A549 treated with dexamethasone at 1 μM for 4 hours (cell line): ENCODE data around the gene PABPC1L2A. TPM values are rescaled to one million over a fixed set of nuclear protein-coding genes. Genes with fewer than 3 reads are reported as not detected.

Source experiments
- total RNA-seq: library from RNA; stranded (reverse); fragments of 200-300 nt; extraction: Qiagen RNA extraction; gene quantifications from 5 replicates; pipeline ENCODE4 v1.2.3, GENCODE V29; 2022

PABPC1L2A gene
- not detected in 5 replicates for total RNA-seq

DNA sequence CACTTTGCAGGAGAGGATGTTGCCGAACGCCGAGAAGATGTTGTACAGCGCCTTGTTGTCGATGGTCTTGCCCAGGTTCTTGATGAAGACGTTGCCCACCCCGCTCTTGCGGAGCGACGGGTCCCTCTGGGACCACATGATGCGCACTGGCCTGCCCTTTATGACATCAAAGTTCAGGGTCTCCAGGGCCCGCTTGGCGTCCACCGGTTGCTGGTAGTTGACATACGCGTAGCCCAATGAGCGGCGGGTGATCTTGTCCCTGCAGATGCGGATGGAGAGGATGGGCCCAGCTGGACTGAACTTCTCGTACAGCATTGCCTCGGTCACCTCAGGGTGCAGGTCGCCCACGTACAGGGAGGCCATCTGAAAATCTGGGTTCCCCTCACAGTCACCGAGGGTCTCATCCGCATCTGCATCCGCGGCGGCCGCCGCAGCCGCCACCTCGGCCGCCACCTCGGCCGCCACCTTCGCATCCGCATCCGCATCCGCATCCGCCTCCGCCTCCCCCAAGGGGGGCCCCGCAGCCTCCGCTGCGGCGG, at the start of gene PABPC1L2A:
Gene PABPC1L2A, minus strand, starts transcription at position 489 of the 539 bp plus-strand sequence. Its CDS starts 126 bp downstream, at position 363.

Other genes with a start within 250 kb of the PABPC1L2A start
- not detected in 5 replicates for gene FAM236C, start 166.9 kb downstream of the PABPC1L2A start, total RNA-seq
- not detected in 5 replicates for gene FAM236A, start 141.3 kb downstream of the PABPC1L2A start, total RNA-seq
- not detected in 5 replicates for gene DMRTC1, start 135.7 kb downstream of the PABPC1L2A start, total RNA-seq
- not detected in 5 replicates for gene PABPC1L2B, start 76.6 kb downstream of the PABPC1L2A start, total RNA-seq
- 0.89 to 1.2 TPM (median 1.1 TPM) in 5 replicates for gene NAP1L2, start 135.3 kb upstream of the PABPC1L2A start, total RNA-seq